HL-60/S4 (cell line): ENCODE measurements around the gene CCDC12.

ENCODE experiments used
- in situ Hi-C: fragments of 300-500 bp; cut with MboI; formaldehyde crosslinking; loops from 2 replicates; pipeline ENCODE4 v1.14.3; 2022; ENCODE audit warnings: low sequenced_read_pairs

The CCDC12 gene

GRCh38 chr3:47008234-47008796, 31.8 kb upstream of the CCDC12 start:
- in situ Hi-C loops: no loop called here

- in situ Hi-C loops: no loop called here
Measured at GRCh38 chr3:47007482-47008233, 31.1 kb upstream of the CCDC12 start.

GRCh38 chr3:47007001-47007400, 30.5 kb upstream of the CCDC12 start:
- in situ Hi-C loops: no loop called here

GRCh38 chr3:47006145-47006651, 29.7 kb upstream of the CCDC12 start:
- in situ Hi-C loops: no loop called here

GRCh38 chr3:47005212-47006144, 28.9 kb upstream of the CCDC12 start:
- in situ Hi-C loops: no loop called here

- in situ Hi-C loops: no loop called here
Measured at GRCh38 chr3:47004369-47005211, 28.0 kb upstream of the CCDC12 start.

- in situ Hi-C loops: no loop called here
Measured at GRCh38 chr3:47003461-47004368, 27.2 kb upstream of the CCDC12 start.

GRCh38 chr3:47003056-47003410, 26.5 kb upstream of the CCDC12 start:
- in situ Hi-C loops: no loop called here

GRCh38 chr3:47002171-47003055, 25.9 kb upstream of the CCDC12 start:
- in situ Hi-C loops: no loop called here

- in situ Hi-C loops: no loop called here
Measured at GRCh38 chr3:47001731-47002170, 25.2 kb upstream of the CCDC12 start.

GRCh38 chr3:47000922-47001730, 24.6 kb upstream of the CCDC12 start:
- in situ Hi-C loops: no loop called here

GRCh38 chr3:47000198-47000815, 23.8 kb upstream of the CCDC12 start:
- in situ Hi-C loops: no loop called here

- in situ Hi-C loops: no loop called here
Measured at GRCh38 chr3:46999516-47000197, 23.1 kb upstream of the CCDC12 start.

- in situ Hi-C loops: no loop called here
Measured at GRCh38 chr3:46998852-46999515, 22.4 kb upstream of the CCDC12 start.

GRCh38 chr3:46998121-46998851, 21.7 kb upstream of the CCDC12 start:
- in situ Hi-C loops: no loop called here
